Esophagus muscularis mucosa (tissue), 3 donors: Measurements from ENCODE around the gene NEK9.

Experiments
- POLR2A ChIP-seq: fragments of 450-650 bp; IDR thresholded peaks from one replicate; pipeline ENCODE4 v1.6.1; 2017; ENCODE audit warnings: antibody characterized with exemption, moderate library complexity, mild to moderate bottlenecking, low read depth
- TF ChIP-seq, protein P1 (sequence below), 3 experiments: fragments of 200-600 bp in 2 of 3; fragments of 450-650 bp in 1 of 3; sonication (generic) in 2 of 3; IDR thresholded peaks; one replicate each; pipeline ENCODE4 v1.5.1; 2017 to 2019; ENCODE audit warnings: antibody characterized with exemption in 3 of 3, mild to moderate bottlenecking in 2 of 3, moderate library complexity in 1 of 3

GRCh38 chr14:75053396-75054291 lies 73.2 kb downstream of the NEK9 start:
- TF ChIP-seq, protein P1, sequence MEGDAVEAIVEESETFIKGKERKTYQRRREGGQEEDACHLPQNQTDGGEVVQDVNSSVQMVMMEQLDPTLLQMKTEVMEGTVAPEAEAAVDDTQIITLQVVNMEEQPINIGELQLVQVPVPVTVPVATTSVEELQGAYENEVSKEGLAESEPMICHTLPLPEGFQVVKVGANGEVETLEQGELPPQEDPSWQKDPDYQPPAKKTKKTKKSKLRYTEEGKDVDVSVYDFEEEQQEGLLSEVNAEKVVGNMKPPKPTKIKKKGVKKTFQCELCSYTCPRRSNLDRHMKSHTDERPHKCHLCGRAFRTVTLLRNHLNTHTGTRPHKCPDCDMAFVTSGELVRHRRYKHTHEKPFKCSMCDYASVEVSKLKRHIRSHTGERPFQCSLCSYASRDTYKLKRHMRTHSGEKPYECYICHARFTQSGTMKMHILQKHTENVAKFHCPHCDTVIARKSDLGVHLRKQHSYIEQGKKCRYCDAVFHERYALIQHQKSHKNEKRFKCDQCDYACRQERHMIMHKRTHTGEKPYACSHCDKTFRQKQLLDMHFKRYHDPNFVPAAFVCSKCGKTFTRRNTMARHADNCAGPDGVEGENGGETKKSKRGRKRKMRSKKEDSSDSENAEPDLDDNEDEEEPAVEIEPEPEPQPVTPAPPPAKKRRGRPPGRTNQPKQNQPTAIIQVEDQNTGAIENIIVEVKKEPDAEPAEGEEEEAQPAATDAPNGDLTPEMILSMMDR (IDR thresholded peaks at IDR 0.05), result no peak
- no peak for TF ChIP-seq POLR2A
